ENCODE data around the gene DISC1. TPM values are rescaled to one million over a fixed set of nuclear protein-coding genes. Genes with fewer than 3 reads are reported as not detected.
A peak's percentile ranks its signal among the peaks of the same experiment; 100 is the strongest.
"Not testable (repeated sequence)": the region's sequence is repeated elsewhere in the genome, so short reads cannot be mapped to it uniquely, and the experiment has no call there.

DISC1 gene
- polyA plus RNA-seq, 1 donor from 2014 or later, result 0.68 TPM

GRCh38 chr1:231665726-231666125, 39.1 kb downstream of the DISC1 start:
- Mint-ChIP-seq H3K4me1 (peaks cover 0 to 4% (median 0%) of the 10 kb centered on the region in 3 donors), H3K4me3 (no peak overlapping the region), H3K9me3 (peaks cover 8 to 27% (median 10%) of the 10 kb centered on the region in 3 donors), H3K27ac (no peak overlapping the region), H3K27me3 (peaks cover 1% of the 10 kb centered on the region), H3K36me3 (peaks cover 18% of the 10 kb centered on the region)

GRCh38 chr1:231666220-231666936, 39.8 kb downstream of the DISC1 start:
- Mint-ChIP-seq H3K9me3 (peaks cover 8 to 33% (median 15%) of the 10 kb centered on the region in 3 donors), H3K27ac (no peak overlapping the region), H3K4me1 (peaks cover 0 to 4% (median 0%) of the 10 kb centered on the region in 3 donors), H3K36me3 (peaks cover 19% of the 10 kb centered on the region), H3K4me3 (no peak overlapping the region), H3K27me3 (peaks cover 1% of the 10 kb centered on the region)

- Mint-ChIP-seq H3K4me3 (no peak overlapping the region), H3K27ac (peak overlapping the region in 1 of 3 donors; percentile 19), H3K9me3 (peaks cover 8 to 33% (median 15%) of the 10 kb centered on the region in 3 donors), H3K4me1 (peaks cover 0 to 4% (median 0%) of the 10 kb centered on the region in 3 donors), H3K36me3 (peaks cover 17% of the 10 kb centered on the region), H3K27me3 (peaks cover 1% of the 10 kb centered on the region)
These were observed 40.5 kb downstream of the DISC1 start for GRCh38 chr1:231666937-231667608.

DNA sequence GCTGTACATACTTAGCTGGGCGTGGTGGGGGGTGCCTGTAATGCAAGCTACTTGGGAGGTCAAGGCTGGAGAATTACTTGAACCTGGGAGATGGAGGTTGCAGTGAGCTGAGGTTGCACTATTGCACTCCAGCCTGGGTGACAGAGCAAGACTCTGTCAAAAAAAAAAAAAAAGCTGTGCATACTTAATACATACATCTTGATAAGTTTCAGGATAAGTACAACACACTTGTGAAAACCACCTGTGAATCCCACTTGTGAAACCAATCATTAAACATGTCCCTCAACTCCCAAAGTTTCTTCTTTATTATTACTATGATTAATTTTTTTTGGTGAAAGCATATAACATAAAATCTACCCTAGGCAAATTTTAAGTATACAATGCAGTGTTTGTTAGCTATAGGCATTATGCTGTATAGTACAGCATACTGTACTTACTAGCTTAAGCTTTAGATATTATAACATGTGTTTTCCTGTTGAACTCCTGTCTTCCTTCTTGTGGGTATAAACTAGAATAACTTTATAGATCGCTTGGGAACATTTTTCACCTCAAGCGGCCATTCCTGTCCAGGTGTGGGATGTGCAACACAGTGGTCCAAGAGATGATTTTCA, 41.4 kb downstream of the DISC1 start:
- H3K4me3 Mint-ChIP-seq, result no peak overlapping the region
- peaks cover 6 to 27% (median 15%) of the 10 kb centered on the region in 3 donors for H3K9me3 Mint-ChIP-seq
- H3K36me3 Mint-ChIP-seq, result peaks cover 13% of the 10 kb centered on the region
- no peak overlapping the region for H3K27ac Mint-ChIP-seq
- H3K4me1 Mint-ChIP-seq, result peaks cover 0 to 5% (median 4%) of the 10 kb centered on the region in 3 donors
- no peaks in the 10 kb centered on the region for H3K27me3 Mint-ChIP-seq

DNA sequence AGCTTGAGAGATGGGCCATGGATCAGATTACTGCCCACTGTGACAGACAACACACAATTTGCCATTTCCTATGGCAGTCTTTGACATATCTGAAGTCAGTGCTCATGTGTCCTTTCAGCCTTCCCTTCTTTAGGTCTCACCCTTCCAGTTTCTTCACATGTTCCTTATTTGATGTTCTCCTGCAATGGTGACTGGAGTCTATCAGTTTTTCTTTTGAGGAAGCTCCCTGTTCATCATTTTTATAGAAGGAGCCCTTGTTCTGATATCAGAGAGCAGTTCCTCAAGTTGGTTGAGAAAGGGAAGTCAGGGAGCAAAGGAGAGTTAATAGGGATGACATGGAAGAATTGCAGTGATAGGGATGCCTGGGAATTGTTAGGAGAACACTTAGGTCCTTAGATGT, 42.2 kb downstream of the DISC1 start:
- H3K4me1 Mint-ChIP-seq, result peaks cover 0 to 5% (median 4%) of the 10 kb centered on the region in 3 donors
- H3K36me3 Mint-ChIP-seq, result peaks cover 13% of the 10 kb centered on the region
- no peaks in the 10 kb centered on the region for H3K27me3 Mint-ChIP-seq
- peaks cover 3 to 20% (median 13%) of the 10 kb centered on the region in 3 donors for H3K9me3 Mint-ChIP-seq
- no peak overlapping the region for H3K27ac Mint-ChIP-seq
- H3K4me3 Mint-ChIP-seq, result no peak overlapping the region

GRCh38 chr1:231669864-231670621, 43.5 kb downstream of the DISC1 start:
- H3K27me3 Mint-ChIP-seq, H3K27ac Mint-ChIP-seq, H3K4me1 Mint-ChIP-seq: not testable (repeated sequence)
- Mint-ChIP-seq H3K36me3 (peaks cover 12% of the 10 kb centered on the region), H3K9me3 (peaks cover 3 to 20% (median 9%) of the 10 kb centered on the region in 3 donors), H3K4me3 (peak overlapping the region in 1 of 4 donors; percentile 54)

DNA sequence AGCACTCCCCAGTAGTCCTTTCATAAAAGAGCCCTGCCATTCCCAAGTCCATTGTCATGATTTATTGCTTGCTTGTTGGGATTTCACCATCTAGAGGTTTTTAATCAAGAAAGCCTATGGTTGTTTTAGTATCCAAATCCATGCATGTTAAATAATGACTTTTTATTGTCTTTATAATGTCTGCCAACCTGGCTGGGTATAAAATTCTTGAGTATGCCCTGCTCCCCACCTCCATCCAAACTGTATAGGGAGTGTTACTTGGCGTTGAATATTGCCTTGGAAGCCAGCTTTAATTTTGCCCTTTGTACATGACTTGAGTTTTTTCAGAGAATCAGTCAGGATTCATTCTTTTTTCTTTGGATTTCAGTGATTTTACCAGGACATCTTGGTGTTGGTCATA, 44.2 kb downstream of the DISC1 start:
- Mint-ChIP-seq H3K9me3 (peaks cover 3 to 20% (median 9%) of the 10 kb centered on the region in 3 donors), H3K4me1 (peaks cover 0 to 6% (median 5%) of the 10 kb centered on the region in 3 donors), H3K36me3 (peaks cover 9% of the 10 kb centered on the region), H3K27ac (no peak overlapping the region), H3K27me3 (no peaks in the 10 kb centered on the region), H3K4me3 (no peak overlapping the region)

- Mint-ChIP-seq H3K27ac (no peak overlapping the region), H3K4me1 (peaks cover 0 to 7% (median 1%) of the 10 kb centered on the region in 3 donors), H3K36me3 (peaks cover 6% of the 10 kb centered on the region), H3K9me3 (peaks cover 3 to 13% (median 8%) of the 10 kb centered on the region in 3 donors), H3K27me3 (no peaks in the 10 kb centered on the region), H3K4me3 (no peak overlapping the region)
These were observed 48.0 kb downstream of the DISC1 start for GRCh38 chr1:231674575-231674974.

DNA sequence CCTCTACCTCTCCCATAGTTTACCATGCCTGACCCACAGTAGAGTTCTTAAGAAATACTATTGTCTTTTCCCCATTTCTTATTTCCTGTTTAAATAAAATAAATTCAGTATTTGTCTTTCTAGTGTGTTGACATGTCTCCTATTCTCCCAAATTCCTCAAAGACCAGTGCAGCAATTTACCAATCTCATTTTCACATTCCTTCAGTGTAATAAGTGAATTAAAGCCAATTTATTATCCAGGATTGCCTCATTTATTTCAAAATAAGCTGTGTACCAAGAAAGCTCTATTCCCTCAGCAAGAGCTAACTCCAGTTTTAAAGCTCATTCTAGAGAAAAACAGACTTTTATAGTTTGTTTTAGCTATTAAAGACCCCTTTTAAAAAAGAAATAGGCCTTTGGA, 49.9 kb downstream of the DISC1 start:
- H3K27me3 Mint-ChIP-seq, result no peaks in the 10 kb centered on the region
- no peak overlapping the region for H3K27ac Mint-ChIP-seq
- H3K36me3 Mint-ChIP-seq, result peaks cover 4% of the 10 kb centered on the region
- no peak overlapping the region for H3K4me3 Mint-ChIP-seq
- no peaks in the 10 kb centered on the region for H3K9me3 Mint-ChIP-seq
- H3K4me1 Mint-ChIP-seq, result peaks cover 0 to 7% (median 1%) of the 10 kb centered on the region in 3 donors

- H3K27me3 Mint-ChIP-seq, result no peaks in the 10 kb centered on the region
- H3K27ac Mint-ChIP-seq, result no peak overlapping the region
- peaks cover 4% of the 10 kb centered on the region for H3K36me3 Mint-ChIP-seq
- peaks cover 0 to 5% (median 1%) of the 10 kb centered on the region in 3 donors for H3K4me1 Mint-ChIP-seq
- H3K9me3 Mint-ChIP-seq, result no peaks in the 10 kb centered on the region
- H3K4me3 Mint-ChIP-seq, result no peak overlapping the region
These were observed 50.9 kb downstream of the DISC1 start for GRCh38 chr1:231677442-231677841.

GRCh38 chr1:231678011-231678432, 51.4 kb downstream of the DISC1 start:
- Mint-ChIP-seq H3K4me3 (no peak overlapping the region), H3K27me3 (no peaks in the 10 kb centered on the region), H3K9me3 (no peaks in the 10 kb centered on the region), H3K36me3 (peaks cover 4% of the 10 kb centered on the region), H3K4me1 (peaks cover 0 to 3% (median 1%) of the 10 kb centered on the region in 3 donors), H3K27ac (peak overlapping the region in 1 of 3 donors; percentile 2)

GRCh38 chr1:231679109-231679508, 52.5 kb downstream of the DISC1 start:
- Mint-ChIP-seq H3K27me3 (no peaks in the 10 kb centered on the region), H3K4me1 (peaks cover 0 to 2% (median 1%) of the 10 kb centered on the region in 3 donors), H3K9me3 (no peaks in the 10 kb centered on the region), H3K4me3 (no peak overlapping the region), H3K36me3 (peaks cover 4% of the 10 kb centered on the region), H3K27ac (no peak overlapping the region)

- H3K36me3 Mint-ChIP-seq, result peaks cover 3% of the 10 kb centered on the region
- H3K27ac Mint-ChIP-seq, result no peak overlapping the region
- H3K4me1 Mint-ChIP-seq, result peaks cover 0 to 2% (median 0%) of the 10 kb centered on the region in 3 donors
- H3K4me3 Mint-ChIP-seq, result peak overlapping the region in 1 of 4 donors; percentile 25
- H3K9me3 Mint-ChIP-seq, result no peaks in the 10 kb centered on the region
- no peaks in the 10 kb centered on the region for H3K27me3 Mint-ChIP-seq
These were observed 54.4 kb downstream of the DISC1 start for GRCh38 chr1:231681006-231681405.

DNA sequence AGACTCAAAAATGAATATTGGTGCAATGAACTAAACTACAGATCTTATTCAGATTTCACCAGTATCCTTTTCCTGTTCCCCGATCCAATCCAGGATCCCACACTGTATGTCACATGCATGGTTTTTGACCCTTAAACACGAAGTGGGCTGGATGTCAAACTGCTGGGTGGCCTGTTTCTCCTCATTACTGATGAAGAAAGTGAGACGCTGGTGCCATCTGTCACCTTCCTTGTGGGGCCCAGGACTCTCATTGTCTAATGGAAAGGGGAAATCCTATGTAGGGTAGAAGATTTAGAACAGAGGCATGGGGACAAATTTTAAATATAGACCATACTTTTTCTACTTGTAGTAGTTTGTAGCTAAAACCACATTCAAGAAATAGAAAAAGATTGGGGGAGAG, 56.2 kb downstream of the DISC1 start:
- peaks cover 0 to 2% (median 0%) of the 10 kb centered on the region in 3 donors for H3K4me1 Mint-ChIP-seq
- H3K36me3 Mint-ChIP-seq, result peaks cover 5% of the 10 kb centered on the region
- H3K27me3 Mint-ChIP-seq, result peaks cover 3% of the 10 kb centered on the region
- H3K4me3 Mint-ChIP-seq, result no peak overlapping the region
- H3K9me3 Mint-ChIP-seq, result peaks cover 4 to 7% (median 6%) of the 10 kb centered on the region in 3 donors
- H3K27ac Mint-ChIP-seq, result no peak overlapping the region

All from IgD-negative memory B cell (primary cell).